NT2/D1 (cell line): ENCODE data around the gene ZDHHC5.

ENCODE experiments used
- DNase-seq: peaks from one replicate; pipeline ENCODE4 v3.0.0-alpha.2; 2011; ENCODE audit warnings: low read depth, low spot score
- H3K27me3 ChIP-seq: 2 replicates; pipeline ENCODE4 v1.6.0; 2011; ENCODE audit warnings: mild to moderate bottlenecking; ENCODE audit not compliant: insufficient read length, insufficient read depth
- H3K36me3 ChIP-seq: 2 replicates; pipeline ENCODE4 v1.6.1; 2011; ENCODE audit warnings: mild to moderate bottlenecking, low read length, mixed read lengths; ENCODE audit not compliant: insufficient read depth, insufficient read length
- H3K4me1 ChIP-seq: 2 replicates; pipeline ENCODE4 v1.5.1; 2011; ENCODE audit not compliant: insufficient read depth, insufficient read length
- H3K4me3 ChIP-seq: 2 replicates; pipeline ENCODE4 v1.5.1; 2011; ENCODE audit warnings: low read depth; ENCODE audit not compliant: insufficient read length
- H3K9ac ChIP-seq: 2 replicates; pipeline ENCODE4 v1.6.0; 2011; ENCODE audit warnings: low read depth; ENCODE audit not compliant: insufficient read length
- H3K9me3 ChIP-seq: 2 replicates; pipeline ENCODE4 v1.5.1; 2011; ENCODE audit warnings: mild to moderate bottlenecking, low read length; ENCODE audit not compliant: insufficient read depth
- SUZ12 ChIP-seq: IDR thresholded peaks from 2 replicates; pipeline ENCODE4 v1.6.1; 2011; ENCODE audit not compliant: insufficient read length, insufficient read depth; ENCODE audit errors: extremely low read depth
- YY1 ChIP-seq: IDR thresholded peaks from 2 replicates; pipeline ENCODE4 v1.6.1; 2011; ENCODE audit not compliant: insufficient read length, insufficient read depth
- ZNF274 ChIP-seq: IDR thresholded peaks from 2 replicates; pipeline ENCODE4 v1.6.1; 2011; ENCODE audit warnings: mild to moderate bottlenecking, low read depth, low read length

ZDHHC5 gene

GRCh38 chr11:57658023-57658361, 9.9 kb upstream of the ZDHHC5 start:
- H3K9me3 ChIP-seq, result no peaks in the 10 kb centered on the region
- H3K4me1 ChIP-seq, result no peaks in the 10 kb centered on the region
- DNase-seq, result no peak
- peaks cover 39% of the 10 kb centered on the region for H3K36me3 ChIP-seq
- TF ChIP-seq YY1, result no peak
- no peak for TF ChIP-seq SUZ12
- TF ChIP-seq ZNF274, result no peak
- H3K9ac ChIP-seq, result peak overlapping the region; percentile 92
- H3K4me3 ChIP-seq, result peak overlapping the region; percentile 75
- peaks cover 6% of the 10 kb centered on the region for H3K27me3 ChIP-seq

- H3K9me3 ChIP-seq, result no peaks in the 10 kb centered on the region
- no peak for DNase-seq
- peaks cover 6% of the 10 kb centered on the region for H3K27me3 ChIP-seq
- no peak overlapping the region for H3K9ac ChIP-seq
- no peak overlapping the region for H3K4me3 ChIP-seq
- no peak for TF ChIP-seq YY1
- no peak for TF ChIP-seq SUZ12
- TF ChIP-seq ZNF274, result no peak
- H3K36me3 ChIP-seq, result peaks cover 39% of the 10 kb centered on the region
- no peaks in the 10 kb centered on the region for H3K4me1 ChIP-seq
These were observed 8.2 kb upstream of the ZDHHC5 start for GRCh38 chr11:57659669-57660068.

- Histone ChIP-seq H3K4me1 (no peaks in the 10 kb centered on the region), H3K36me3 (peaks cover 39% of the 10 kb centered on the region), H3K9ac (no peak overlapping the region), H3K4me3 (no peak overlapping the region), H3K9me3 (no peaks in the 10 kb centered on the region), H3K27me3 (no peaks in the 10 kb centered on the region)
- DNase-seq, result no peak
- TF ChIP-seq SUZ12 (no peak), YY1 (no peak), ZNF274 (no peak)
These were observed 5.0 kb upstream of the ZDHHC5 start for GRCh38 chr11:57662893-57663292.

GRCh38 chr11:57663975-57664374, 3.9 kb upstream of the ZDHHC5 start:
- TF ChIP-seq ZNF274, result no peak
- TF ChIP-seq YY1, result no peak
- TF ChIP-seq SUZ12, result no peak

GRCh38 chr11:57667117-57667735, 688 bp upstream of the ZDHHC5 start:
- H3K36me3 ChIP-seq, result peaks cover 13% of the 10 kb centered on the region
- peak overlapping the region; percentile 99 for H3K9ac ChIP-seq
- DNase-seq, result peak; percentile 95
- peak overlapping the region; percentile 92 for H3K4me3 ChIP-seq
- TF ChIP-seq SUZ12 (no peak), YY1 (no peak), ZNF274 (no peak)
- no peaks in the 10 kb centered on the region for H3K27me3 ChIP-seq
- H3K9me3 ChIP-seq, result no peaks in the 10 kb centered on the region
- H3K4me1 ChIP-seq, result no peaks in the 10 kb centered on the region

More at GRCh38 chr11:57663975-57664374, 3.9 kb upstream of the ZDHHC5 start:
- Histone ChIP-seq H3K36me3 (peaks cover 37% of the 10 kb centered on the region), H3K27me3 (no peaks in the 10 kb centered on the region), H3K4me1 (no peaks in the 10 kb centered on the region), H3K4me3 (no peak overlapping the region), H3K9ac (no peak overlapping the region), H3K9me3 (no peaks in the 10 kb centered on the region)
- DNase-seq, result no peak

- DNase-seq, result no peak
- Histone ChIP-seq H3K9me3 (no peaks in the 10 kb centered on the region), H3K4me3 (peak overlapping the region; percentile 92), H3K9ac (peak overlapping the region; percentile 99), H3K4me1 (no peaks in the 10 kb centered on the region), H3K27me3 (no peaks in the 10 kb centered on the region), H3K36me3 (peaks cover 19% of the 10 kb centered on the region)
- TF ChIP-seq SUZ12 (no peak), ZNF274 (no peak), YY1 (no peak)
These were observed 494 bp downstream of the ZDHHC5 start for GRCh38 chr11:57668434-57668782.

GRCh38 chr11:57674251-57674650, 6.3 kb downstream of the ZDHHC5 start:
- Histone ChIP-seq H3K4me3 (no peak overlapping the region), H3K9ac (no peak overlapping the region), H3K36me3 (peaks cover 59% of the 10 kb centered on the region), H3K9me3 (no peaks in the 10 kb centered on the region), H3K27me3 (no peaks in the 10 kb centered on the region), H3K4me1 (no peaks in the 10 kb centered on the region)
- TF ChIP-seq YY1 (no peak), SUZ12 (no peak), ZNF274 (no peak)
- DNase-seq, result no peak
